GM19455 (cell line): ENCODE results near the gene TNFSF11.

Experiments
- ATAC-seq: cut with Tn5 transposase; IDR thresholded peaks from one replicate; pipeline ENCODE4 v1.9.1; 2021; ENCODE audit not compliant: unreplicated experiment

TNFSF11 gene

DNA sequence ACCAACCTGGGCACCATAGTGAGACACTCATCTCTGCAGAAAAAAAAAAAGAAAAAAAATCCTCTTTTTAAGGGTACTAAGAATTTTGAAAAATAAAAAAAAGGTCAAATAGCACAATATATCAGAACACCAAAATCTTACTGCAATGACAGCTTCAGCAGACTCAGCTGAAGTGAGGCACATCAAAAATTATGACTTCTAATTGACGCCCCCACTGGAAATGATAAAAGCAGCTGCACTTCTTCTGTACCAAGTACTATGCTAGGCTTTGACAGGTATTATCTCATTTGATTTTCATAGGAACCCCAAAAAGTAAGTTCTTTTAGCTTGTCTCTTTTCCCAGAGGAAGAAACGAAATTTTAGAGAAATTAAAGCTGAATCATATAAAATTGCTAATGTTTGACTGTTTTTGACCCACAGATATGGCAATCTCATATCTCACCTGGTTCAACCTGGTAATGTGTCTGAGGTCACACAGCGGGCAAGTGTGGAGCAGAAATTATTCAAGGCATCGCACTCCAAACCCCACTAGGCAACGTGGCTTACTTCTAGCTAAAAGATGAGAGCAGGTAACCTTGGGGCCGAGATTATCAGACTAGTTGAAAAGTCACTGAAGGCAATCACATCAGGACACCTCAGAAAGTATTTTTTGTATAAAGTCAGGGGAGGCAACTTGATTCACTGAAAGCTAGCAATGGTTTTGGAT lies 78.1 kb downstream of the TNFSF11 start:
- ATAC-seq: no peak

DNA sequence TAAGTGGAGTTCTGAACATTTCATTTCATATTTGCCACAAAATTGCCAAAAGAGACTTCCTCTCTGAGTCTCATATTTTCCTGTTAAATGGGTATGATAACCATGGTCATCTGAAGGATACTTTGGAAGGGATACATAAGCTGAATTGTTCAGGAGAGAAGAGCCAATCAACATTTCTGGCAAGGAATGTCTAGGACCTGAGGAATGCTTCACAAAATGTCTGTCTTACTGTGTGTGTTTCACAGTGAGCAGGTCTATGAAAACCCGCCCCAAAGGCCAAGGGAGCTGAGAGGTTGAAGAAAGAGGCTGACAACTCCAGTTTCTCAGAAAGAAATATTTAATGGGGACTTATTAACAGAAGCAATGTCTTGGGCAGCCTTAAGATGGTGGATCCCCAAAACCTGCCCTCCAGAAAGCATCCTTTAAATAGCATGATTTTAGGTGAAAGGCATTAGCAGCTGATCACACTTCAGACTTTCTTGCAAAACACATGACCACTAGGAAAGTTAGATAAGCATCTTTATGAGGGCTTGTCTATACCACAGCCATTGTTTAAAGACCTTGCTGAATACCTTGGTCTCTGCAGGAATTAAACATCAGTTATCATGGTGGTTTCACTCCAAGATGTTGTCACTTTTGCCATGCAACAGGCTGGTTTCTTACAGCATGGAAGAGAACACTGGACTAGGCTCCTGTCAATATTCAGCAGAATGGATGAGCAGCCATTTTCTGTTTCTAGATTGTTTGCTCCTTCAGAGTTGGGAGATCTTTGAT lies 78.9 kb downstream of the TNFSF11 start:
- ATAC-seq: no peak

DNA sequence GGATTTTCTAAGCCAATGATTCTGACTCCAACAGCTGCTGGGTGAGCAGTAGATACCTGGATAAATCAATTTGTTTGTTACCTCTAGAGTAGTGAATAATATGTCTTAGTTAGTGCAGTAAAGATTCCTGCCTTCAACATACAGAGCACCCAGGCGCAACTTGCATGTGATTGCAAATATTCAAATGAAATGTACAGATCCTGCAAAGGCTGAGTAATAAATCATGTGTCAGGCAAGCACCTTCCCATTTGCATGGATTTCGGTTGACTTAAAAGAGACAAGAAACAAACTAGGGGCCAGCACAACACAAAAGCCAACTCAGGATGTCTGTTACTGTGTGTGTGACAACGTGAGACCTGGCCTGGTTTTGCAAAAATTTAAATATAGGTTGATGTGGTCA lies 79.7 kb downstream of the TNFSF11 start:
- no peak for ATAC-seq

DNA sequence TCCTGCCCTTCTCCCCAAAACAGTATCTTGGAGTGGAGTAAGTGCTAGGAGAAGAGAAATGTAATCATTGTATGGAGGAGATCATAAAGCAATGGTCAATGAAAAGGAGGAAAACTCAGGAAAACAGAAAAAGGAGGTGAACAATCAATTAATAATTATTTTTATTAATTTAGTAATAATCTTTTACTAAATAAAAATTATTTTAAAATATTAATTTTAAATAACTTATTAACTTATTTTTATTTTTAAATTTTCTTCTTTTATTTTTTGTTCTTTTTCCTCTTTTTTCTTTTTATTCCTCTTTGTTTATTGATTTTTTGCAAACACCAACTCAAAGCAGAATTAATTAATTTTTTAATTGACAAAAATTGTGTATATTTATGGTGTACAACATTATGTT lies 80.3 kb downstream of the TNFSF11 start:
- no peak for ATAC-seq

DNA sequence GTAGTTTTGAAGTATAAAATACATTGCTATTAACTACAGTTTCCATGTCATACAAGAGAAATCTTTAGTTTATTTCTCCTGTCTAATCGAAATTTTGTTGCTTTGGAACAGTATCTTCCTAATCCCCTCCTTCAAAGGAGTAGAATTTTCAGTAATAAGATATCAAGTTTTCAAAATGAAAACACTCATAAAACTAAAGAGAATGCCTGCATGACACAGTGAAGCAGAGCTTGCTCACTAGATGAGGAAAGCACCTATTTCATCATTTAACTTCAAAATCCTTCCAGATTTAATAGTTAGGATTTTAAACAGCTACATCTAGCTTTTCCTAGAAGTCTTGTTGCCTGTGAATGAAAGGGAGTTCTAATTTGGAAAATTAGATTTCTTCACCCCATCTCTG lies 80.8 kb downstream of the TNFSF11 start:
- no peak for ATAC-seq

DNA sequence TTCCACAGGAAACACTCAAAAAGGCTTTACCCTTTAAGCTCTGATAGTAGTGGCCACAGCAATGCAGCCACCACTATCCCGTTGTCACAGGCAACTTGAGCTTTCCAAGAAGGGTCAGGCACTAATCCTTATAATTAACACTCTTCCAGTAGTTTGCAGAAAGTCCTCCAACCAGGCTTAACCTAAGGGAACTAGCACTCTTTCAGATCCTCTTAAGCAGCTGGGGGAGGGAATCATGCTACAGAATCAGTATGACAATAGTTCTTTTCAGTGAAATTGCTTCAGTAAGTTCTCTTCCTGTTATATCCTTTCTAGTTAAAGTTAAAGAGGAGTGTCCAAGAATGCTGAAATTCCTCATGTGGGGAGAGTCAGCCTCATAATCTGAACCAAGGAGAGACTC lies 82.2 kb downstream of the TNFSF11 start:
- ATAC-seq: no peak

DNA sequence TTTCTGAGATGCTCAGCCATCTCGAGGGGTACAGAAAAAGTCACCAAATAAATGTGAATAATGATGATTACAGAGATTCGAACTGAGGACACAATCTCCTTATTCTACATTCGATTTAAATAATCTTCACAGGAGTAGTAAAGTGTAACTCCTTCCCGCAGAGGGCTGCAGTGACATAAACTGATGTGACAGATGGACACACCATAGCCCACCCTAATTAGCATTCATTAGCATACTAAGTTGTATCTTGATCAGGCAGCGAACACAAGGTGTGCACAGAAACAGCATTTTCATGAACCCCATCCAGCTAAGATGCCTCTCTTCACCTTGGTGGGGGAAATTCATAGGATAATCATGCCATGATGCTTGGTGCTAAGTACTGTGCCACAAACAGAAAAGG lies 83.0 kb downstream of the TNFSF11 start:
- ATAC-seq: no peak
